GM21515 (cell line): Measurements from ENCODE around the gene PHB1.
A peak's percentile ranks its signal among the peaks of the same experiment; 100 is the strongest.
"Not testable (repeated sequence)": the region's sequence is repeated elsewhere in the genome, so short reads cannot be mapped to it uniquely, and the experiment has no call there.

ENCODE experiments used
- ATAC-seq: cut with Tn5 transposase; IDR thresholded peaks from one replicate; pipeline ENCODE4 v1.9.1; 2021; ENCODE audit not compliant: unreplicated experiment

The PHB1 gene

DNA sequence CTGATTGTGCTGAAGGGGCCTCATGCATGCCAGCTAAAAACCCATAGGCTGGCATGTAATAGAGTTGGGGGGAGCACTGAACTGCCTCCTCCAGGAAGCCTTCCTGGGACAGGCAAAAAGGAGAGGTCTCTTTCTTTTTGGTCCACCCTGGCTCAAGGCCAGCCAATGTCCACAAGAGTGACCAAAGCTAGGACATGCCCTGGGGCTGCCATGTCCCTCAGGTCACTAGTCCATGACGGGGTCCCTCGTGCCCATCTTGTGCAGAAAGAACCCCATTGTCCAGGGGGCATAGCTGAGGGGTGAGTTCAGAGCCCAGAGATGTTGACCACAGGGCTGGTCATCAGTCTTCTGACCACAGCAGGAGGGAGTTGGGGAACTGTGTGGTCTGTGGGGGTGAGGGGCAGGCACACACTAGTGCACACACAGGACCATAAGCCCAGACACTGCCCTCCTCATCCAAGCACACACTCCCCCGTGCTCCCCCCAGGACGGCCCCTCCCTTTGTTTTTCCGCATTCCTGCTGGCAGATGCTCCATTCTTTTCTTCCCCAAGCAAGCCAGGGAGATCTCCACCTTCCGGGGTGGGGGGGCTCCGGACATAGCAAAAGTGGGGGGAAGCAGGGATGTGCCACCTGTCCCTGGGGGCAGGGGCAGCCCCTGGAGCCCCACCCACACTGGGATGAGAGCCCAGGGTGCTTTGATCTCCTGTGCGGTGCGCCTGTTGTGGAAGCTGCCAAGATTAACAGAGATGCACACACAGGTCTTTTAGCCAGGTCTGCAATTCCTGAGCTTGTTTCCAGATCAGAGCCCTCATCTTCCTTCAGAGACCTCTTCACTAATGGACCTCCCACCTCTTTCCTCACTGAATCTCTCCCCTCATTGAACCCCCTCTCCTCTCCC, 25.2 kb upstream of the PHB1 start:
- ATAC-seq, result no peak

DNA sequence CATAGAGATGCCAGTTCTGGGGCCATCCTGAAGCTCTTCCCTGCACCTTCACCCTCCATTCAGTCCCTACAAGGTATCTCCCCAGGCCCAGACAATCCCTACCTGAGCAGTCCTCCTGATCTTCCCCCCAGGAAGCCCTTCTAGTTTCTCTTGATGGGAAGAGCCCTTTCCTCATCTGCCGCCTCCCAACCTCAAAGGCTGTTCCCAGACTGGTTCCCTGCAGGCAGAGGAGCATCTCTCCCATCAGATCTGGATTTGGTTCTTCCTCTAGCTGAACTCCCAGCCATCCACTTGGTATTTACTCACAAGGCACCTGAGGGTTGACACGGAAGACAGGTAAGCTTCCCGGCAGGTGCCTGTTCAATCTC, 24.6 kb upstream of the PHB1 start:
- ATAC-seq, result no peak

- ATAC-seq, result no peak
These were observed 24.0 kb upstream of the PHB1 start for GRCh38 chr17:49438436-49439278.

DNA sequence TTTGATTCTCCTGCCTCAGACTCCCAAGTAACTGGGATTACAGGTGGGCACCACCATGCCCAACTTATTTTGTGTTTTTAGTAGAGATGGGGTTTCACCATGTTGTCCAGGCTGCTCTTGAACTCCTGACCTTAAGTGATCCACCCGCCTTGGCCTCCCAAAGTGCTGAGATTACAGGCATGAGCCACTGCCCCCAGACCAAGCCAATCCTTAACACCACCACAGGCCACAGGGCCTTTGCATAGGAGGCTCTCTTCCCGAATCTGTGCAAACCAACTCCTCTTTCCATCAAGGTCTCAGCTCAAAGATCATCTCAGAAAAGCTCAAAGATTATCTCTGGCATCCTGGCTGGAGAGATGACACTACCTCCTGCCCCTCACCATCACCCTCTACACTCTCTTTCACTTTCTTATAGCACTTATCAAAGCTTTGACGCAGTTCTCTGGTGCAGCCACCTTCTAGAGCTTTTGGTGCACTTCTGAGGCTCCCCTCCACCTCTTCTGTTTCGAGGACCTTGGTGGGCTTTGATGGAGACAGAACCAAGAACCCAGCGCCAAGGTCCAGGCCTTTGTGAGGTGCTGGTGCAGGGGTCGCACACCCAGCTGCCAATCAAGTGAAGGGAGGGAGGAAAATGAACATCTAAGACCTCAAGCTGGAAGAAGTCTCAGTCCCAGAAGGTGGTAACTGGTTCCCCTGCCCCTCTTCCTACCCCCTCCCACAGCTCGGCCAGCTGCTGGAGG, 23.2 kb upstream of the PHB1 start:
- no peak for ATAC-seq

- ATAC-seq, result no peak
These were observed 21.5 kb upstream of the PHB1 start for GRCh38 chr17:49436174-49436573.

DNA sequence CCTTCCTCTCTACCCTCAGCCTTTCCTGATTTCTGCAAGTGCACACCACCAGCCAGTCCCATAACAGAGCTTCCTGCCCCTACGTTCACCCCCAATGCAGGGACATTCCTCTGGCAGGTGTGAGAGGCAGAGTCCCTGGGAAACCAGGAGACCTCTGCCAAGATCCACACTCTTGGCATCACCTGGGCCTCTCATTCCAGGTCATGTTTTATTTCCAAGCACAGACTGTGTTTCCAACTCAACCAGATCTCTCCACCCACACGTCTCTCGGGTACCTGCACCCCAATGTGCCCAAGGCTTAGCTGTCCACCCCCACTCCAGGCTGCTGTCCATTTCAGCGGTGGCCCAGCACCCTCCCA, 21.0 kb upstream of the PHB1 start:
- ATAC-seq, result no peak

DNA sequence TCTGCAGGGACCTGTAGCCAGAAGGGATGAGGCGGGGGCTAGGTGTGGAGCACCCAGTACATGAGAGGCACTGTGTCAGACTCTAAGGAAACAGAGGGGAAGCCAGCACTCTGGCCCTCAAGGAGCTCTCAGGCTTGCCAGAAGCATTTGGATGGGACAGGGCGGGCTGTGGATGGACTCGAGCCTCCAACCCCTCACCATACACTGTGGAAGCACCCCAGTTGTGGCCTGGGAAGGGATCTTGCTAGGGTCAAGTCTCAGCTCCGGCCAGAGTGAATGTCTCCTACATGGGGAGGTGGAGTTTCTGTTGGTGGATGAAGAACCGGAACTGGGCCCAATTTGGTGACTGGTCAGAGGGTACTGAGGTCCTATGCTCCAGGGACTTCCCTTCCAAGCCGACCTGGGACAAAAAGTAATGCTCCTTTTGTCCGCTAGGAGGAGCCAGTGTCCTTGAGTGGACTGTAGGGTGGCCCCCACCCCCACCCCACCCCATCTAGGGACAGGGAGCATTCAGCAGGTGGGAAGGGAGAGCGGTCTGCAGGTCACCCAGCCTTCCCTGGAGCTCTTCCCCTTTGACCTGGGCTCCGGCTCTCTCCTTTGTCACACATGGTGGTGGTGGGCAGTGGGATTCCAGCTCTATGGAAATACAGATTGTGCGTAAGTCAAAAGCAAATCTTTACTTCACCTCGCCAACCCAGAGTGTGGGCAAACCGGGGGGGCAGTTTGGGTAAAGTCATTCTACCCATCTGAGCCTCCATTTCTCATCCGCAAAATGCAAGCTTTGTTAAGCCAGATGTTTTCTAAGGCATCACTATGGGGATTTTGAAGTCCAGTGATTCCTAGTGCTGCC, 20.4 kb upstream of the PHB1 start:
- ATAC-seq, result no peak

DNA sequence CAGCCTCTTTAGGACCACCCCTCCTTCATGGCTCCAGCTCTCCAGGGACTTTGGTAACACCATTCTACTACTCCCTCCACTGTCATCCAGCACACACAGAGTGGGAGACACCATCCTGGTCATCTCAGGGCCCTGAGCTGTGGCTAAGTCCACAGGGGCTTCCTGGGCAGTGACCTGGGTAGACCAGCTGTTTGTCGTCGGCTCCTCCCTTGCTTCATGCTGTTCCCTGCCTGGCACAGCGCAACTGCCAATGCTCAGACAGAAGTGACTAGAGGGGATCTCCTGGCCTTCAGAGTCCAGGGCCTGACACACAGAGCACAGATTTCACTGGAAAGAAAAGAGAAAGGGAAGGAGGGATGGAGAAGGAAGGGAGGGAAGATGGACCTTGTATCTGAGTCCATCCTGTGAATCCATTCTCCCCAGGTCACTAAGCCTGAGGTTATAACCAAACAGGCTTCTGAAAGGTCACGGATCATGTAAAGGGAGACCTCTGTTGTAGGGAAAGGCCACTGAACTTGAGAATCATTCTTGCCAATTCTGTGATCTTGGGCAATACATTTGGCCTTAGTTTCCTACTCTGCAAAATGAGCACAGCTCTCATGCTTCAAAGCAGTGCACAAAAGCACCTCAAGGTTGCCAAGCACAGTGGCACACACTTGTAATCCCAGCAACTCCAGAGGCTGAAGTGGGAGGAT, 18.5 kb upstream of the PHB1 start:
- ATAC-seq, result no peak

GRCh38 chr17:49431743-49432142, 17.1 kb upstream of the PHB1 start:
- no peak for ATAC-seq

DNA sequence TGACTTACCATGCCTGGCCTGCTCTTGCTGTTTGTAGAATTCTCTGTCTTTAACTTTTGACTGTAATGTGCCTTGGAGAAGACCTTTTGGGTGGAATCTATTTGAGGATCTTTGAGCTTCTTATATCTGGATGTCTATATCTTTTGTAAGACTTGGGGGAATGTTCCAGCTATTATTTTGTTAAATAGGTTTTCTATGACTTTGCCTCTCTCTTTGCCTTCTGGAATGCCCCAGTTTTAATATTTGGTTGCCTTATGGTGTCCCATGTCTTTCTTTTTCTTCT, 10.3 kb upstream of the PHB1 start:
- ATAC-seq, result no peak

DNA sequence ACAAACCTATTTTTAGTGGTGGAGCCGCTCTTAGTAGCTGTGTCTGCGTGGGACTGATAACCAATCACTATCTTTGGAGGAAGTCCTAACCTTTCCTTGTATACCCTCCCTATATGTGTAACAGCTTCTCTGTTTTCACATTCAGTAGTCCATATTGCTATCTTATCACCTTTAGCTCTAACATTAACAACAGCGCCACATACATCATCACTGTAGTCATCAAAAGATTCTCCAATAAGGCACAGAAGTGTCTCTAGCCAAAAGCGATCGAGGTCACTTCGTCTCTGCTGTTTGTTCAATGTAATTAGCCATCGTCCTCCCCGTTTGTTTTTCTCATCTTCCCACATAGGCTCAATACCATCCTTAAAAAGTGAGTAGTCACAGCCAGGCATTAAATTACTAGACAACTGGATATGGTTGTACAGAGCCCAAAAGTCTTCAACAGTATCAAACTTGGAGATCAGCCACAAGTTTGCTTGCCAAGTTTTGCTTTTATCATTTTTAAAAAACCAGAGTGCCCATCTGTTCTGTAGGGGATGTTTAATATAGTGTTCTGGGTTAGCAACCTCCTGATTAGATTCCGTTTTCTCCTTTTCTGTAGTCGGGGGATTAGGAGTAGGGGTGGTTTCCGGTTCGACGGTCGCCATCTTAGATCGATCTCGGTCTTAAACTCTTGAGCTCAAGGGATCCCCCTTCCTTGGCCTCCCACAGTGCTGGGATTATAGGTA, 9.8 kb upstream of the PHB1 start:
- not testable (repeated sequence) for ATAC-seq

- ATAC-seq, result no peak
These were observed 8.0 kb upstream of the PHB1 start for GRCh38 chr17:49422714-49423113.

DNA sequence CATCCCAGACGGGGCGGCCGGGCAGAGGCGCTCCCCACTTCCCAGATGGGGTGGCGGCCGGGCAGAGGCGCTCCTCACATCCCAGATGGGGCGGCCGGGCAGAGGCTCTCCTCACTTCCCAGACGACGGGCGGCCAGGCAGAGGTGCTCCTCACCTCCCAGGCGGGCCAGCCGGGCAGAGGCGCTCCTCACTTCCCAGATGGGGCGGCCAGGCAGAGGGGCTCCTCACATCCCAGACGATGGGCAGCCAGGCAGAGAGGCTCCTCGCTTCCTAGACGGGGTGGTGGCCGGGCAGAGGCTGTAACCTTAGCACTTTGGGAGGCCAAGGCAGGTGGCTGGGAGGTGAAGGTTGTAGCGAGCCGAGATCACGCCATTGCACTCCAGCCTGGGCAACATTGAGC, 5.1 kb upstream of the PHB1 start:
- not testable (repeated sequence) for ATAC-seq

DNA sequence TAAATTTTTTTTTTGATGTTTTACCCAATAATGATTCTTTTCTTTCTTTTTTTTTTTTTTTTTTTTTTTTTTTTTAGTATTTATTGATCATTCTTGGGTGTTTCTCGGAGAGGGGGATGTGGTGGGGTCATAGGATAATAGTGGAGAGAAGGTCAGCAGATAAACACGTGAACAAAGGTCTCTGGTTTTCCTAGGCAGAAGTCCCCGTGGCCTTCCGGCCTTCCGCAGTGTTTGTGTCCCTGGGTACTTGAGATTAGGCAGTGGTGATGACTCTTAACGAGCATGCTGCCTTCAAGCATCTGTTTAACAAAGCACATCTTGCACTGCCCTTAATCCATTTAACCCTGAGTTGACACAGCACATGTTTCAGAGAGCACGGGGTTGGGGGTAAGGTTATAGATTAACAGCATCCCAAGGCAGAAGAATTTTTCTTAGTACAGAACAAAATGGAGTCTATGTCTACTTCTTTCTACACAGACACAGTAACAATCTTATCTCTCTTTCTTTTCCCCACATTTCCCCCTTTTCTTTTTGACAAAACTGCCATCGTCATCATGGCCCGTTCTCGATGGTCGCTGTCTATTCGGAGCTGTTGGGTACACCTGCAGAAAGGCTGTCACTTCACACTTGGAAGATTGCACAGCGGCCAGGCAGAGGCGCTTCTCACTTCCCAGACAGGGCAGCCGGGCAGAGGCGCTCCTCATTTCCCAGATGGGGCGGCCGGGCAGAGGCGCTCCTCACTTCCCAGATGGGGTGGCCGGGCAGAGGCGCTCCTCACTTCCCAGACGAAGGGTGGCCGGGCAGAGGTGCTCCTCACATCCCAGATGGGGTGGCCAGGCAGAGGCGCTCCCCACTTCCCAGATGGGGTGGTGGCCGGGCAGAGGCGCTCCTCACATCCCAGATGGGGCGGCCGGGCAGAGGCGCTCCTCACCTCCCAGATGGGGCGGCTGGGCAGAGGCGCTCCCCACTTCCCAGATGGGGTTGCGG, 4.4 kb upstream of the PHB1 start:
- ATAC-seq, result not testable (repeated sequence)

GRCh38 chr17:49414271-49414621, 436 bp downstream of the PHB1 start:
- no peak for ATAC-seq

DNA sequence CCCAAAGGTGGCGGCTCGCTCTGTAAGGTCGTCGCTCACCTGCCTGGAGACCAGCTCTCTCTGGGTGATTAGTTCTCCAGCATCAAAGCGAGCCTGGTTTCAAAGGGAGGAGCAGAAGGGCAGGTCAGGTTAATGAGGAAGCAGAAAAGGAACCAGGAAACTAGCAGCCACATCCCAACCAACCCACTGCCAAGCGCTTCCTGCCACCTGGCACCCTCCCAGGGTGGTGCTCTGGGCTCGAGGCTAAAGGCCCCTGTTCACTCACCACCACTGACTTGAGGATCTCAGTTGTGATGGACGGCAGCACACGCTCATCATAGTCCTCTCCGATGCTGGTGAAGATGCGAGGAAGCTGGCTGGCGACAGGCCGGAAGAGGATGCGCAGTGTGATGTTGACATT, 5.6 kb downstream of the PHB1 start:
- no peak for ATAC-seq

GRCh38 chr17:49407981-49408501, 6.6 kb downstream of the PHB1 start:
- peak; percentile 62 for ATAC-seq

DNA sequence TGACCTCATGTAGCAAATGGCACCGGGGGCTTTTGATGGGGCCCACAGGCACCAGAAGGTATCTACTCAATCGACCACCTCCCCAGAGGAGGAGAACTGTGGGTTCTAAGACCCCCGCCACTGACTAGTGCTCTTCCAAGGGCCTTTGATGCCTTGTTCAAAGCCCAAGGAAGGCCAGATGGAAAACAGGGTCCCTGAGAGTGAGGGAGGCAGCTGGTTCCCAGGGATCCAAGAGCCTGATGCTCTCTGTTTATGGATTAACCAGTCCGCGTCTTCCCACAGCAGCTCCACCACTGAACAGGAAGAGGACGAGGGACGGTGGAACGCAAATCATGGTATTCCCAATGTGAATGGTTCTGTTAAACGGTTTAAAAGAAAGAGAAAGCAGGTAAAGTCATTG, 7.6 kb downstream of the PHB1 start:
- no peak for ATAC-seq
